Activated naive CD8-positive, alpha-beta T cell (primary cell): Measurements from ENCODE around the gene SLC25A21.

ENCODE experiments used
- H3K27ac Mint-ChIP-seq: one replicate; pipeline ENCODE4 v1.8.0; 2021; ENCODE audit warnings: mixed read lengths
- H3K27me3 Mint-ChIP-seq: one replicate; pipeline ENCODE4 v1.8.0; 2021; ENCODE audit warnings: mixed read lengths
- H3K36me3 Mint-ChIP-seq: one replicate; pipeline ENCODE4 v1.8.0; 2021; ENCODE audit warnings: mixed read lengths
- H3K4me1 Mint-ChIP-seq: one replicate; pipeline ENCODE4 v1.8.0; 2021; ENCODE audit warnings: low read depth, mixed read lengths
- H3K4me3 Mint-ChIP-seq: one replicate; pipeline ENCODE4 v1.8.0; 2021; ENCODE audit warnings: mild to moderate bottlenecking, mixed read lengths
- H3K9me3 Mint-ChIP-seq: one replicate; pipeline ENCODE4 v1.8.0; 2021; ENCODE audit warnings: low read depth, mixed read lengths

SLC25A21 gene

DNA sequence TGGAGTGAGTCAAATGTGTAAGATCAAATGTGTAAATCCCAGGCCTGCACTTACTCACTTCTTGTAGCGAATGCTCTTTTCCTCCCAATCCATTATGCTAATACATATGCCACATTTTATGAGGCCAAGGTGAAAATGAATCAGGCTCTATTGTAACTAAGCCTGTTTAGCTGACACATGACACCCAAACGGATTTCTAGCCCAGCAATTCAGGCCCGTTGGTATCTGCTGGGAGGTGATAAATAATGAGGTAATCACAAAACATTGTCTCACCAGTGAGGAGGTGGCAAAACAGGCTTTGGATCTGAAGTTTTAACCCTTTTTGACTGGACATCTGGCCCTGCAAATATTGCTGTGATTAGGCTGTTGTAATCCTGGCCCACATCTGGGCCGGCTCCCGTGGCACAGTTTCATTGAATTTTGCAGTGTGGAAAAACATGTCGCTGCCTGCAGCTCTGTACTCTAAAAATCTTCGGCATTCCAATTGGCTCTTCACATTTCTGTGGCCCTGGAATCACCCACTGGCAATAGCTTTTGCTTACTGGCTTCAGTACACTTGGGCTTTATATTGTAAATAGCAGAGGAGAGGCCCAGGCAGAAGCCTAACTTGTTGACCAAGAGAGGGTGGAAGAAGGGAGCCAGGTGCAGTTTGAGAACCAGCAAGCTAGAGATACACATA lies 404.7 kb downstream of the SLC25A21 start:
- peaks cover 7% of the 10 kb centered on the region for H3K9me3 Mint-ChIP-seq
- no peak overlapping the region for H3K4me3 Mint-ChIP-seq
- no peaks in the 10 kb centered on the region for H3K36me3 Mint-ChIP-seq
- no peaks in the 10 kb centered on the region for H3K27me3 Mint-ChIP-seq
- no peak overlapping the region for H3K27ac Mint-ChIP-seq
- no peaks in the 10 kb centered on the region for H3K4me1 Mint-ChIP-seq

DNA sequence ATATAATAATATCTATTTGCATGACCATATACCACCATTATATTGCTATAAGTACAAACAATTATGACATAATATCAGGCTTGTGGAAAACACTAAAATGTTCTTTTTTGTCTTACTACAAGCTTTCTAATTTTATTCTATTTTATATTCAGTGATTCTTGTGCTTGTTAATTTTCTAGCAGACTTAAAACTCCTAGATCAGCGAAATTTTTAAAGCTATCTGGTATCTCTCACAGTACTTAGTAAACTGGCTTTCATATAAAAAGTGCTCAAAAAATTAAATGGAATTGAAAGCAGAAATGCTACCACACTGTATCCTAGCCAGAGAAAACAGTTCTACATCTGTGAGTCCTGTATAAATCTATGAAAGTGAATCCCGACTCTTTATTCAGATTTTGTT lies 405.4 kb downstream of the SLC25A21 start:
- Mint-ChIP-seq H3K4me3 (no peak overlapping the region), H3K27ac (no peak overlapping the region), H3K4me1 (no peaks in the 10 kb centered on the region), H3K36me3 (no peaks in the 10 kb centered on the region), H3K9me3 (peaks cover 7% of the 10 kb centered on the region), H3K27me3 (no peaks in the 10 kb centered on the region)

DNA sequence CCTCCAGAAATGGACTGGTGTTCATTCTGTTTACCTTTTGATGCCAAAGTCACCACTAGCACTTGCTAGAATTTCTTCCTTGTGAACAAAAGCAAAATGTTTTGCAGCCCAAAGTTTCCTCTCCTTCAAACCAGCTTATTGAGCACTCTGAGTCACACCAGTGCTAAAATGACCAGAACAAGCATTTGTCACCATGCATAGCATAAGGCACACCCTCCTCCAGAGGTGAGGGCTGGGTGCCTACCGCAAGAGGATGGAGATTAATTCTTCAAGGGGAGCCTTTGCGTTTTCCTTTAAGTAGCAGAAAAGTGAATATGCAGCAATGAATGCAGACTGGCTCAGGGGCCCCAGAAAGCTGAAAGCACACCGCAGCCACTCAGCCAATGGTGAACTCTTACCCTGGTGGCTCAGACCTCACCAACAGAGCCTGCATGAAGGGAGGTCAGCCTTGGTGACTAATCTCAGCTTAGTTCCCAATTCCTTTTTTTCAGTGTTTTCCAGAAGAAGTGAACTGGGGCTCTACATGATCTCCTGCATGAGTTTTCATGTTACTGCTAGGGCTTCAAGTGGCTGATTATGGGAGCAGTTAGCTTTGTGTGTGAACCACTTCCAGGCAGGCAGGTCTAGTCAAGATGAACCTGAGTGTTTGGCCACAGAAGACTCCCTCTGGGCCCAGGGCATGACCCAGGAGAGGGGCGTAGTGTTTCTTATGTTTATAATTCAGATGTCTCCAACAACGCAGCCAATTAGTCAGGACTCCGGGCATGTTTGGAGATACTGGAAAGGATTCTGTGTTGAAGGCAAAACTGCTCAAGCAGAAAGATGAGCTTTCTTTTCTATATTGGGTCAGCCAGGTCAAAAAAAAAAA lies 414.4 kb downstream of the SLC25A21 start:
- Mint-ChIP-seq H3K27ac (no peak overlapping the region), H3K4me3 (no peak overlapping the region), H3K4me1 (no peaks in the 10 kb centered on the region), H3K27me3 (no peaks in the 10 kb centered on the region), H3K9me3 (peaks cover 3% of the 10 kb centered on the region), H3K36me3 (no peaks in the 10 kb centered on the region)

- Mint-ChIP-seq H3K27ac (no peak overlapping the region), H3K4me1 (no peaks in the 10 kb centered on the region), H3K4me3 (no peak overlapping the region), H3K27me3 (no peaks in the 10 kb centered on the region), H3K9me3 (peaks cover 7% of the 10 kb centered on the region), H3K36me3 (no peaks in the 10 kb centered on the region)
These were observed 416.2 kb downstream of the SLC25A21 start for GRCh38 chr14:36756226-36756625.

DNA sequence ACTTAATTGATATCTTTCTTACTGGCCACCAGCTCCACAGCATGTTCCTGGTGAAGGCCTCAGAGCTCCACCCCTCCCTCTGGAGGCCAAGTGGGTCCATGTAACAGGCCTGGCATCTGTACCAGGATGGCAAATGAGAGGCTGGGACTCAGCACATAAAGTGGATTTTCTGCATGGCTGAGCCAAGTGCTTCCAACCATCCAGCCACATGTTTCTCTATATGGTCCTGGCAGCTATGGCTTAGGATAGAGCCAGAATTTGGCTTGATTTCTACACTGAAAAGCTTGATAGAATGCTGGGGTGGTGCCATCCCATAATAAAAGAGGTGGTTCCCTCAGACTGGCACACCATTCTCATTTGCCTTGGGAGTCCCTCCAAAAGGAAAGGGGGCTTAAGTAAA lies 416.6 kb downstream of the SLC25A21 start:
- Mint-ChIP-seq H3K9me3 (peaks cover 7% of the 10 kb centered on the region), H3K4me3 (no peak overlapping the region), H3K36me3 (no peaks in the 10 kb centered on the region), H3K27me3 (no peaks in the 10 kb centered on the region), H3K27ac (no peak overlapping the region), H3K4me1 (no peaks in the 10 kb centered on the region)

GRCh38 chr14:36751920-36752319 lies 420.5 kb downstream of the SLC25A21 start:
- H3K36me3 Mint-ChIP-seq, result no peaks in the 10 kb centered on the region
- H3K27me3 Mint-ChIP-seq, result peaks cover 4% of the 10 kb centered on the region
- no peak overlapping the region for H3K4me3 Mint-ChIP-seq
- H3K4me1 Mint-ChIP-seq, result no peaks in the 10 kb centered on the region
- no peak overlapping the region for H3K27ac Mint-ChIP-seq
- peaks cover 10% of the 10 kb centered on the region for H3K9me3 Mint-ChIP-seq

GRCh38 chr14:36751106-36751505 lies 421.3 kb downstream of the SLC25A21 start:
- H3K9me3 Mint-ChIP-seq, result peaks cover 10% of the 10 kb centered on the region
- no peaks in the 10 kb centered on the region for H3K36me3 Mint-ChIP-seq
- H3K27ac Mint-ChIP-seq, result no peak overlapping the region
- no peak overlapping the region for H3K4me3 Mint-ChIP-seq
- H3K27me3 Mint-ChIP-seq, result peaks cover 4% of the 10 kb centered on the region
- H3K4me1 Mint-ChIP-seq, result no peaks in the 10 kb centered on the region

DNA sequence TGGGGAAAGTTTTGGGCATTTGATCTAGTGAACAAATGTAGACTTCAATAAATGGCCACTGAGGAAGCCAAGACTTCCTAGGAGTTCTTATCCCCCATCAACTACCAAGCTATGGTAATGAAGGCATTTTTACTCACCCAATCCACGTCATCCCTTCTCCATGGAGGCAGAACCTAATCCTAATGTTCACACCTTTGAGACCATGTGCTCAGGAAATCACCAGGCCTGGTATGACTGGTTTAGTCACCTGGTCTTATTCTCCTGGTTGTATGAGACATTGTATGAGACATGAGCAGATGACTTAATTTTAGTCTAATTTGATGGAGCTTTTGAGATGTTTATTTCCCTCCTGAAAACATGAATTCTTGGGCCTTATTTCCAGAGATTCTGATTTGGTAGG lies 422.2 kb downstream of the SLC25A21 start:
- H3K27me3 Mint-ChIP-seq, result peaks cover 4% of the 10 kb centered on the region
- no peaks in the 10 kb centered on the region for H3K36me3 Mint-ChIP-seq
- H3K27ac Mint-ChIP-seq, result no peak overlapping the region
- no peaks in the 10 kb centered on the region for H3K4me1 Mint-ChIP-seq
- no peak overlapping the region for H3K4me3 Mint-ChIP-seq
- H3K9me3 Mint-ChIP-seq, result peaks cover 10% of the 10 kb centered on the region

- H3K4me1 Mint-ChIP-seq, result no peaks in the 10 kb centered on the region
- H3K9me3 Mint-ChIP-seq, result peaks cover 16% of the 10 kb centered on the region
- H3K36me3 Mint-ChIP-seq, result no peaks in the 10 kb centered on the region
- no peak overlapping the region for H3K4me3 Mint-ChIP-seq
- H3K27me3 Mint-ChIP-seq, result peaks cover 4% of the 10 kb centered on the region
- H3K27ac Mint-ChIP-seq, result no peak overlapping the region
These were observed 423.7 kb downstream of the SLC25A21 start for GRCh38 chr14:36748610-36749213.

- Mint-ChIP-seq H3K36me3 (no peaks in the 10 kb centered on the region), H3K4me1 (no peaks in the 10 kb centered on the region), H3K27me3 (peaks cover 4% of the 10 kb centered on the region), H3K9me3 (peaks cover 22% of the 10 kb centered on the region), H3K4me3 (no peak overlapping the region), H3K27ac (no peak overlapping the region)
These were observed 424.8 kb downstream of the SLC25A21 start for GRCh38 chr14:36747411-36748184.

DNA sequence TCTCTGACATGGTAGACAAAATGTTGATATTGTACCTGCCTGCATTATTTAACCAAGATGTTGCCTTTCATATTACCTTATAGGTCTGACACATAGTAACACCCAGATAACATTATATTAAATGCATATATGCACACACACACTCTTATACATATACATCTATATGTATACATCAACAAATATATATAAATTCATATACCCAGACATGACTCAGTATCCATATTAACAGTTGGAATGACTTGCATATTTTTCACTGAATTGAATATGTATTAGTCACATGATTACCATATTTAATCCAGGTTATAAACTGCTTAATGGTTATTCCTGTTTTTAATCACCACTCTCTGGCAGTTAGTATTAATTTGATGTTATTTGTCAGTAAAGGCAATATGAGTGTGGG lies 425.5 kb downstream of the SLC25A21 start:
- no peaks in the 10 kb centered on the region for H3K4me1 Mint-ChIP-seq
- H3K27me3 Mint-ChIP-seq, result peaks cover 4% of the 10 kb centered on the region
- H3K36me3 Mint-ChIP-seq, result no peaks in the 10 kb centered on the region
- peaks cover 24% of the 10 kb centered on the region for H3K9me3 Mint-ChIP-seq
- no peak overlapping the region for H3K27ac Mint-ChIP-seq
- no peak overlapping the region for H3K4me3 Mint-ChIP-seq

- peaks cover 5% of the 10 kb centered on the region for H3K27me3 Mint-ChIP-seq
- H3K4me3 Mint-ChIP-seq, result no peak overlapping the region
- no peaks in the 10 kb centered on the region for H3K4me1 Mint-ChIP-seq
- H3K27ac Mint-ChIP-seq, result no peak overlapping the region
- H3K36me3 Mint-ChIP-seq, result no peaks in the 10 kb centered on the region
- H3K9me3 Mint-ChIP-seq, result peaks cover 20% of the 10 kb centered on the region
These were observed 430.5 kb downstream of the SLC25A21 start for GRCh38 chr14:36741858-36742257.

DNA sequence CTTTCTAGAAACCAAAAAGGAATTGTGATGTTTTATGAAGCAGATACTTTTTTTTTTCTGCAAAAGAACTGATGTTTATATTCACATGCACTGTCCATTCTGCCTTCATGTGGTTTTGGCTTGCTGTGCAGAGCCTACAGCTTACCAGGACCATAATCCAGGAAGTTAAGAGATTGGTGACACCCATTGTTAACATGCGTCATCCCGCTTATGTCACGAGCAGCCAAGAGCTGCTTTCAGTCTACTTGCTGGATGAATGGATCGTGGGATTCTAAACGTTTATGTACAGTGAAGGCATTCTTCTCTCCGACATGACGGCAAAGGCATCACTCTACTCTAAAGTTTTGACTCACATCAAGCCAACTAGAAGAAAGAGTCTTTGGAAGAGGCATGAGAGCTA lies 434.1 kb downstream of the SLC25A21 start:
- H3K4me1 Mint-ChIP-seq, result no peaks in the 10 kb centered on the region
- H3K27me3 Mint-ChIP-seq, result peaks cover 5% of the 10 kb centered on the region
- H3K4me3 Mint-ChIP-seq, result no peak overlapping the region
- no peaks in the 10 kb centered on the region for H3K36me3 Mint-ChIP-seq
- peaks cover 6% of the 10 kb centered on the region for H3K9me3 Mint-ChIP-seq
- H3K27ac Mint-ChIP-seq, result no peak overlapping the region

DNA sequence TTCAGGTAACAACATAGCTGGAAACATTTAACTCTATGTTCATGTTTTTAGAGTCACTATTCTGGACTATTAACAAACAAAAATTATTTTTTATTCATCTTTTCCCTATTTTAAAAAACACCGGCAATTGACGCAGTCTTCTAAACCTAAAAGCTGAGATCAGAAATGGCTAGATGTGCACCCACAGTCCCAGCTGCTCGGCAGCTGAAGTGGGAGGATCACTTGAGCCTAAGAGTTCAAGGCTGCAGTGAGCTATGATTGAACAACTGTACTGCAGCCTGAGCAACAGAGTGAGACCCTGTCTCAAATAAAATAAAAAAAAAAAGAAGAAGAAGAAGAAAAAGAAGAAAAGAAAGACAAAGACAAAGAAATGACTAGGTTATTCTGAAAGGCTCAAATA lies 446.3 kb downstream of the SLC25A21 start:
- no peak overlapping the region for H3K27ac Mint-ChIP-seq
- H3K4me3 Mint-ChIP-seq, result no peak overlapping the region
- no peaks in the 10 kb centered on the region for H3K9me3 Mint-ChIP-seq
- peaks cover 1% of the 10 kb centered on the region for H3K27me3 Mint-ChIP-seq
- no peaks in the 10 kb centered on the region for H3K4me1 Mint-ChIP-seq
- no peaks in the 10 kb centered on the region for H3K36me3 Mint-ChIP-seq

DNA sequence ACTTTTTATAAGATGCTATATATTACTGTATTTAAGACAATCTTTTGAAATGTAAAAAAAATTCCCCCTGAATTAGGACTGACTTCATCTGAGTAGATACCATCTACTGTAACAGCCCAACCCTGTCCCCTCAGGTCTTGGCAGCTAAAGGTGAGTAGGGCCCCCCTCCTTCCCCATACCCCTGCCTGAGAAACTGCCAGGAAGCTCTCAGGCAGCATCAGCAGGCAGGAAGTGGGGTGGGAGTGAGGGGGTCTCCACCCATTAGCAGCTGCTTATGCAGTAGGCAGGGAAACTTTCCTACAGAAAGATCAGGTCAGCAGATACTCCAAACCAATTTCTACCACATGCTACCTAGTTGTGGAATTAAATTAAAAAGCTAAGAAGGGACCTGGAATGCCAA lies 448.2 kb downstream of the SLC25A21 start:
- Mint-ChIP-seq H3K36me3 (no peaks in the 10 kb centered on the region), H3K27me3 (peaks cover 3% of the 10 kb centered on the region), H3K9me3 (no peaks in the 10 kb centered on the region), H3K27ac (no peak overlapping the region), H3K4me3 (no peak overlapping the region), H3K4me1 (no peaks in the 10 kb centered on the region)
